ENCODE data around the gene ZC3H6.

The ZC3H6 gene

GRCh38 chr2:112242384-112242783, 33.0 kb upstream of the ZC3H6 start:
- H3K79me1 ChIP-seq (ENCODE audit: low read depth, low read length): peaks cover 2% of the 10 kb centered on the region
- no peak overlapping the region for H2BK15ac ChIP-seq (ENCODE audit: low read length)
- H2BK12ac ChIP-seq (ENCODE audit: low read length): no peak overlapping the region
- WGBS, 2 donors (ENCODE audit: extremely low coverage in 2 of 2, insufficient read length in 2 of 2, insufficient replicate concordance in 1 of 2): no CpG with 5 or more reads among the region's 3 CpGs
- no peak overlapping the region for H3K9ac ChIP-seq (ENCODE audit: low read depth, low read length, poor library complexity)
- no peak overlapping the region for H3K27ac ChIP-seq (replicated peaks; ENCODE audit: low read length)
- no peak overlapping the region for H2AFZ ChIP-seq (ENCODE audit: low read length)
- no peak for DNase-seq (ENCODE audit: low spot score)
- H3K14ac ChIP-seq (ENCODE audit: low read length): no peak overlapping the region
- H3K4me2 ChIP-seq (ENCODE audit: insufficient read depth, low read length, poor library complexity, severe bottlenecking): no peak overlapping the region
- H2AK5ac ChIP-seq (ENCODE audit: low read depth, low read length): no peak overlapping the region
- peaks cover 0 to 9% of the 10 kb centered on the region in 2 donors for H3K4me1 ChIP-seq (ENCODE audit: control insufficient read depth in 2 of 2, insufficient read depth in 1 of 2, low read depth in 1 of 2, low read length in 2 of 2)
- peaks cover 0 to 15% of the 10 kb centered on the region in 2 donors for H3K9me3 ChIP-seq (replicated peaks in 1 of 2; ENCODE audit: control insufficient read depth in 2 of 2, insufficient read depth in 1 of 2, low read depth in 1 of 2, low read length in 2 of 2)
- H2BK120ac ChIP-seq (ENCODE audit: low read depth, low read length): no peak overlapping the region
- no peak overlapping the region for H3K23ac ChIP-seq (ENCODE audit: low read depth, low read length, poor library complexity)
- no peak overlapping the region for H4K91ac ChIP-seq (ENCODE audit: low read depth, low read length, poor library complexity)
- H4K8ac ChIP-seq (ENCODE audit: low read depth, low read length): no peak overlapping the region
- H3K18ac ChIP-seq (ENCODE audit: low read length): no peak overlapping the region
- H3K27me3 ChIP-seq (ENCODE audit: control insufficient read depth in 3 of 3, insufficient read depth in 3 of 3, low read depth in 1 of 3, low read length in 3 of 3): no peaks in the 10 kb centered on the region
- H3K36me3 ChIP-seq (replicated peaks in 1 of 2; ENCODE audit: control insufficient read depth in 2 of 2, insufficient read depth in 2 of 2, low read length in 2 of 2): peaks cover 3 to 32% of the 10 kb centered on the region in 2 donors
- H3K4ac ChIP-seq (ENCODE audit: low read length): no peak overlapping the region
- no peak overlapping the region for H3K4me3 ChIP-seq (ENCODE audit: low read length in 2 of 2)
- H2BK5ac ChIP-seq (ENCODE audit: low read length): no peak overlapping the region

- H3K9ac ChIP-seq (ENCODE audit: low read depth, low read length, poor library complexity): no peak overlapping the region
- no peak overlapping the region for H2BK5ac ChIP-seq (ENCODE audit: low read length)
- H3K4me1 ChIP-seq (ENCODE audit: control insufficient read depth in 2 of 2, insufficient read depth in 1 of 2, low read depth in 1 of 2, low read length in 2 of 2): peaks cover 0 to 9% of the 10 kb centered on the region in 2 donors
- H3K18ac ChIP-seq (ENCODE audit: low read length): no peak overlapping the region
- no peak overlapping the region for H3K4ac ChIP-seq (ENCODE audit: low read length)
- no peak overlapping the region for H2BK15ac ChIP-seq (ENCODE audit: low read length)
- H3K4me3 ChIP-seq (ENCODE audit: low read length in 2 of 2): no peak overlapping the region
- H3K36me3 ChIP-seq (replicated peaks in 1 of 2; ENCODE audit: control insufficient read depth in 2 of 2, insufficient read depth in 2 of 2, low read length in 2 of 2): peaks cover 5 to 40% of the 10 kb centered on the region in 2 donors
- H2BK12ac ChIP-seq (ENCODE audit: low read length): no peak overlapping the region
- no CpG with 5 or more reads among the region's 4 CpGs for WGBS, 2 donors (ENCODE audit: extremely low coverage in 2 of 2, insufficient read length in 2 of 2, insufficient replicate concordance in 1 of 2)
- no peak overlapping the region for H4K91ac ChIP-seq (ENCODE audit: low read depth, low read length, poor library complexity)
- H2AK5ac ChIP-seq (ENCODE audit: low read depth, low read length): no peak overlapping the region
- no peak overlapping the region for H3K14ac ChIP-seq (ENCODE audit: low read length)
- DNase-seq (ENCODE audit: low spot score): no peak
- no peak overlapping the region for H3K4me2 ChIP-seq (ENCODE audit: insufficient read depth, low read length, poor library complexity, severe bottlenecking)
- no peaks in the 10 kb centered on the region for H3K27me3 ChIP-seq (ENCODE audit: control insufficient read depth in 3 of 3, insufficient read depth in 3 of 3, low read depth in 1 of 3, low read length in 3 of 3)
- no peak overlapping the region for H2BK120ac ChIP-seq (ENCODE audit: low read depth, low read length)
- no peak overlapping the region for H3K27ac ChIP-seq (replicated peaks; ENCODE audit: low read length)
- peaks cover 2% of the 10 kb centered on the region for H3K79me1 ChIP-seq (ENCODE audit: low read depth, low read length)
- no peak overlapping the region for H4K8ac ChIP-seq (ENCODE audit: low read depth, low read length)
- H2AFZ ChIP-seq (ENCODE audit: low read length): no peak overlapping the region
- H3K9me3 ChIP-seq (replicated peaks in 1 of 2; ENCODE audit: control insufficient read depth in 2 of 2, insufficient read depth in 1 of 2, low read depth in 1 of 2, low read length in 2 of 2): peaks cover 0 to 15% of the 10 kb centered on the region in 2 donors
- no peak overlapping the region for H3K23ac ChIP-seq (ENCODE audit: low read depth, low read length, poor library complexity)
These were observed 32.2 kb upstream of the ZC3H6 start for GRCh38 chr2:112243233-112243632.

GRCh38 chr2:112244854-112245253, 30.5 kb upstream of the ZC3H6 start:
- Histone ChIP-seq H4K8ac (ENCODE audit: low read depth, low read length) (no peak overlapping the region), H3K4ac (ENCODE audit: low read length) (no peak overlapping the region), H3K36me3 (replicated peaks in 1 of 2; ENCODE audit: control insufficient read depth in 2 of 2, insufficient read depth in 2 of 2, low read length in 2 of 2) (peaks cover 5 to 55% of the 10 kb centered on the region in 2 donors), H2BK120ac (ENCODE audit: low read depth, low read length) (no peak overlapping the region), H2BK12ac (ENCODE audit: low read length) (no peak overlapping the region), H2AFZ (ENCODE audit: low read length) (no peak overlapping the region), H4K91ac (ENCODE audit: low read depth, low read length, poor library complexity) (no peak overlapping the region), H3K79me1 (ENCODE audit: low read depth, low read length) (peaks cover 2% of the 10 kb centered on the region), H3K9me3 (replicated peaks in 1 of 2; ENCODE audit: control insufficient read depth in 2 of 2, insufficient read depth in 1 of 2, low read depth in 1 of 2, low read length in 2 of 2) (peaks cover 0 to 17% of the 10 kb centered on the region in 2 donors), H3K9ac (ENCODE audit: low read depth, low read length, poor library complexity) (no peak overlapping the region), H3K18ac (ENCODE audit: low read length) (no peak overlapping the region), H3K4me1 (ENCODE audit: control insufficient read depth in 2 of 2, insufficient read depth in 1 of 2, low read depth in 1 of 2, low read length in 2 of 2) (peaks cover 0 to 9% of the 10 kb centered on the region in 2 donors), H3K4me3 (ENCODE audit: low read length in 2 of 2) (no peak overlapping the region), H2BK5ac (ENCODE audit: low read length) (no peak overlapping the region), H3K27me3 (ENCODE audit: control insufficient read depth in 3 of 3, insufficient read depth in 3 of 3, low read depth in 1 of 3, low read length in 3 of 3) (no peaks in the 10 kb centered on the region), H3K27ac (replicated peaks; ENCODE audit: low read length) (no peak overlapping the region), H2AK5ac (ENCODE audit: low read depth, low read length) (no peak overlapping the region), H3K4me2 (ENCODE audit: insufficient read depth, low read length, poor library complexity, severe bottlenecking) (no peak overlapping the region), H3K23ac (ENCODE audit: low read depth, low read length, poor library complexity) (no peak overlapping the region), H2BK15ac (ENCODE audit: low read length) (no peak overlapping the region), H3K14ac (ENCODE audit: low read length) (no peak overlapping the region)
- no peak for DNase-seq (ENCODE audit: low spot score)
- no CpG with 5 or more reads among the region's 1 CpG for WGBS, 2 donors (ENCODE audit: extremely low coverage in 2 of 2, insufficient read length in 2 of 2, insufficient replicate concordance in 1 of 2)

- Histone ChIP-seq H3K4me2 (ENCODE audit: insufficient read depth, low read length, poor library complexity, severe bottlenecking) (no peak overlapping the region), H2AFZ (ENCODE audit: low read length) (no peak overlapping the region), H3K4me1 (ENCODE audit: control insufficient read depth in 2 of 2, insufficient read depth in 1 of 2, low read depth in 1 of 2, low read length in 2 of 2) (no peaks in the 10 kb centered on the region), H3K9me3 (replicated peaks in 1 of 2; ENCODE audit: control insufficient read depth in 2 of 2, insufficient read depth in 1 of 2, low read depth in 1 of 2, low read length in 2 of 2) (peaks cover 0 to 8% of the 10 kb centered on the region in 2 donors), H3K27me3 (ENCODE audit: control insufficient read depth in 3 of 3, insufficient read depth in 3 of 3, low read depth in 1 of 3, low read length in 3 of 3) (no peaks in the 10 kb centered on the region), H3K79me1 (ENCODE audit: low read depth, low read length) (peaks cover 2% of the 10 kb centered on the region), H2BK12ac (ENCODE audit: low read length) (no peak overlapping the region), H2BK5ac (ENCODE audit: low read length) (no peak overlapping the region), H4K8ac (ENCODE audit: low read depth, low read length) (no peak overlapping the region), H3K9ac (ENCODE audit: low read depth, low read length, poor library complexity) (no peak overlapping the region), H3K4me3 (ENCODE audit: low read length in 2 of 2) (no peak overlapping the region), H4K91ac (ENCODE audit: low read depth, low read length, poor library complexity) (no peak overlapping the region), H2BK15ac (ENCODE audit: low read length) (no peak overlapping the region), H2BK120ac (ENCODE audit: low read depth, low read length) (no peak overlapping the region), H3K36me3 (replicated peaks in 1 of 2; ENCODE audit: control insufficient read depth in 2 of 2, insufficient read depth in 2 of 2, low read length in 2 of 2) (peaks cover 4 to 41% of the 10 kb centered on the region in 2 donors), H3K4ac (ENCODE audit: low read length) (no peak overlapping the region), H3K27ac (replicated peaks; ENCODE audit: low read length) (no peak overlapping the region), H2AK5ac (ENCODE audit: low read depth, low read length) (no peak overlapping the region), H3K14ac (ENCODE audit: low read length) (no peak overlapping the region), H3K18ac (ENCODE audit: low read length) (no peak overlapping the region), H3K23ac (ENCODE audit: low read depth, low read length, poor library complexity) (no peak overlapping the region)
- DNase-seq (ENCODE audit: low spot score): no peak
- no CpG with 5 or more reads among the region's 3 CpGs for WGBS, 2 donors (ENCODE audit: extremely low coverage in 2 of 2, insufficient read length in 2 of 2, insufficient replicate concordance in 1 of 2)
These were observed 24.1 kb upstream of the ZC3H6 start for GRCh38 chr2:112251271-112251670.
